GM12878 (cell line): Measurements from ENCODE around the gene PC. TPM values are rescaled to one million over a fixed set of nuclear protein-coding genes. Genes with fewer than 3 reads are reported as not detected.

Experiments used
- ATAC-seq: fragments of 200-7000 bp; cut with Tn5 transposase; 3 replicates; pipeline ENCODE4 v1.9.1; 2020; ENCODE audit warnings: mild to moderate bottlenecking, moderate library complexity
- BruUV-seq: library from RNA; stranded (reverse); fragments of 400-500 nt; replicated peaks from 2 replicates; lab custom pipeline; 2021; lab: Mats Ljungman, UMichigan
- CTCF ChIA-PET: fragments of 300-600 bp; sonication (Branson Sonifier 250); formaldehyde crosslinking; extraction: SDS; loops from one replicate; lab custom pipeline; 2021; ENCODE audit warnings: inconsistent platforms; lab: Yijun Ruan, JAX
- POLR2A ChIA-PET: fragments of 350-600 bp; formaldehyde crosslinking; extraction: SDS; loops from one replicate; lab custom pipeline; 2021; ENCODE audit warnings: inconsistent platforms; lab: Charles Lee
- RAD21 ChIA-PET: fragments of 300-600 bp; sonication (Branson Sonifier 250); formaldehyde crosslinking; loops from one replicate; lab custom pipeline; 2023; ENCODE audit warnings: antibody characterized with exemption; ENCODE audit not compliant: unreplicated experiment; lab: Charles Lee
- SMC1A ChIA-PET: fragments of 300-600 bp; sonication (Branson Sonifier 250); formaldehyde crosslinking; loops from one replicate; lab custom pipeline; 2023; ENCODE audit not compliant: unreplicated experiment, uncharacterized antibody; lab: Charles Lee
- DNase-seq: peaks from one replicate; pipeline ENCODE4 v3.0.0-alpha.2; 2011; ENCODE audit warnings: low read depth, low spot score
- FAIRE-seq: peaks from 3 replicates; lab custom pipeline; 2011; peaks lifted over from hg19 to GRCh38; lab: Jason Lieb, UNC
- H2AFZ ChIP-seq: 2 replicates; pipeline ENCODE4 v1.6.0; 2011; ENCODE audit warnings: low read depth, low read length, control low read depth; ENCODE audit not compliant: control insufficient read depth
- H3K27ac ChIP-seq: 2 replicates; pipeline ENCODE4 v1.5.1; 2011; ENCODE audit warnings: control low read depth; ENCODE audit not compliant: control insufficient read depth, insufficient read depth
- H3K27me3 ChIP-seq, 2 experiments: replicated peaks in 1 of 2; 2 replicates each; pipeline versions ENCODE4 v1.6.0 to v1.6.1; 2011; ENCODE audit warnings: low read length in 1 of 2; ENCODE audit not compliant: control insufficient read depth in 2 of 2, insufficient read depth in 2 of 2
- H3K36me3 ChIP-seq, 2 experiments: 2 replicates each; pipeline ENCODE4 v1.5.1; 2011; ENCODE audit warnings: low read length in 1 of 2; ENCODE audit not compliant: control insufficient read depth in 2 of 2, insufficient read depth in 2 of 2
- H3K4me1 ChIP-seq: 2 replicates; pipeline ENCODE4 v1.6.1; 2011; ENCODE audit warnings: mild to moderate bottlenecking, low read length, moderate library complexity, mixed read lengths; ENCODE audit not compliant: control insufficient read depth, insufficient read depth
- H3K4me2 ChIP-seq: 2 replicates; pipeline ENCODE4 v1.6.0; 2011; ENCODE audit warnings: control low read depth; ENCODE audit not compliant: control insufficient read depth, insufficient read depth
- H3K4me3 ChIP-seq: fragments of 200-600 bp; sonication (generic); 2 replicates; pipeline ENCODE4 v1.5.1; 2016
- H3K79me2 ChIP-seq: 2 replicates; pipeline ENCODE4 v1.6.0; 2011; ENCODE audit warnings: low read length; ENCODE audit not compliant: control insufficient read depth, insufficient read depth
- H3K9ac ChIP-seq: 2 replicates; pipeline ENCODE4 v1.8.0; 2011; ENCODE audit warnings: low read length, control low read depth, mixed read lengths; ENCODE audit not compliant: control insufficient read depth, insufficient read depth
- H3K9me3 ChIP-seq: replicated peaks from 3 replicates; pipeline ENCODE4 v1.5.1; 2011; ENCODE audit warnings: mild to moderate bottlenecking, low read length; ENCODE audit not compliant: control insufficient read depth, insufficient read depth
- H4K20me1 ChIP-seq: 2 replicates; pipeline ENCODE4 v1.6.0; 2011; ENCODE audit not compliant: control insufficient read depth, insufficient read depth
- ATF7 ChIP-seq: fragments of 450-650 bp; IDR thresholded peaks from 2 replicates; pipeline ENCODE4 v1.6.1; 2016; ENCODE audit warnings: low read depth, mild to moderate bottlenecking
- EGR1 ChIP-seq, 2 experiments: IDR thresholded peaks; 1 replicate in 1 of 2; 2 replicates in 1 of 2; pipeline ENCODE4 v1.6.1; 2011 to 2012; ENCODE audit warnings: low read depth in 2 of 2, low read length in 2 of 2, borderline replicate concordance in 1 of 2, mild to moderate bottlenecking in 1 of 2, moderate library complexity in 1 of 2
- IKZF1 ChIP-seq: fragments of 450-650 bp; conservative IDR thresholded peaks from 2 replicates; pipeline ENCODE4 v1.6.1; 2017; ENCODE audit warnings: antibody characterized with exemption, mild to moderate bottlenecking
- IKZF2 ChIP-seq, 2 experiments: fragments of 450-650 bp; IDR thresholded peaks; 2 replicates each; pipeline ENCODE4 v1.6.1; 2017; ENCODE audit warnings: mild to moderate bottlenecking in 2 of 2, moderate library complexity in 2 of 2
- IRF4 ChIP-seq: IDR thresholded peaks from 2 replicates; pipeline ENCODE4 v1.6.1; 2011; ENCODE audit warnings: low read depth, low read length
- LARP7 ChIP-seq: fragments of 450-650 bp; IDR thresholded peaks from 2 replicates; pipeline ENCODE4 v1.6.1; 2017; ENCODE audit warnings: mild to moderate bottlenecking
- MEF2B ChIP-seq: fragments of 450-650 bp; IDR thresholded peaks from 2 replicates; pipeline ENCODE4 v1.6.1; 2018; ENCODE audit warnings: mild to moderate bottlenecking, moderate library complexity; ENCODE audit not compliant: partially characterized antibody, poor library complexity, severe bottlenecking
- MLLT1 ChIP-seq: fragments of 450-650 bp; IDR thresholded peaks from 2 replicates; pipeline ENCODE4 v1.6.1; 2016; ENCODE audit warnings: mild to moderate bottlenecking
- PBX3 ChIP-seq: IDR thresholded peaks from 2 replicates; pipeline ENCODE4 v1.6.1; 2011; ENCODE audit warnings: mild to moderate bottlenecking, low read depth, low read length, moderate library complexity; ENCODE audit not compliant: insufficient replicate concordance
- POLR2A ChIP-seq: IDR thresholded peaks from 2 replicates; pipeline ENCODE4 v1.6.1; 2011; ENCODE audit warnings: low read depth, mild to moderate bottlenecking, low read length
- POU2F2 ChIP-seq: IDR thresholded peaks from 3 replicates; pipeline ENCODE4 v1.6.1; 2011; ENCODE audit warnings: low read depth, mild to moderate bottlenecking, low read length, borderline replicate concordance
- RAD21 ChIP-seq: IDR thresholded peaks from 2 replicates; pipeline ENCODE4 v1.6.1; 2011; ENCODE audit warnings: mild to moderate bottlenecking, low read depth, low read length, moderate library complexity; ENCODE audit not compliant: insufficient read depth
- RELA ChIP-seq: fragments of 450-650 bp; IDR thresholded peaks from 2 replicates; pipeline ENCODE4 v1.8.0; 2014; ENCODE audit warnings: borderline replicate concordance; ENCODE audit not compliant: partially characterized antibody
- SMC3 ChIP-seq: IDR thresholded peaks from 2 replicates; pipeline ENCODE4 v1.6.1; 2011; ENCODE audit warnings: low read length, improper control_type of control experiment, borderline replicate concordance
- SP1 ChIP-seq: IDR thresholded peaks from one replicate; pipeline ENCODE4 v1.6.1; 2011; ENCODE audit warnings: low read depth, low read length
- YBX1 ChIP-seq: fragments of 450-650 bp; IDR thresholded peaks from 2 replicates; pipeline ENCODE4 v1.6.1; 2016; ENCODE audit warnings: antibody characterized with exemption
- ZBTB33 ChIP-seq: fragments of 450-650 bp; IDR thresholded peaks from 2 replicates; pipeline ENCODE4 v1.6.1; 2017; ENCODE audit warnings: mild to moderate bottlenecking
- ZNF217 ChIP-seq: fragments of 450-650 bp; IDR thresholded peaks from 2 replicates; pipeline ENCODE4 v1.6.1; 2017; ENCODE audit warnings: antibody characterized with exemption, mild to moderate bottlenecking
- WGBS: methylation state at CpG from one replicate; pipeline ENCODE4 v1.1.6; 2016; ENCODE audit warnings: low lambda C conversion rate; ENCODE audit not compliant: insufficient replicate concordance, insufficient coverage; ENCODE audit errors: missing lambda C conversion rate; 5-methylcytosine and 5-hydroxymethylcytosine counted together
- in situ Hi-C: fragments of 300-500 bp; cut with MboI; formaldehyde crosslinking; loops from 9 replicates; pipeline ENCODE4 v1.14.3; 2018; ENCODE audit warnings: mixed read lengths
- intact Hi-C: fragments of 100-400 bp; cut with micrococcal nuclease; formaldehyde crosslinking; loops from one replicate; pipeline ENCODE4 v1.14.2; 2022; ENCODE audit not compliant: unreplicated experiment
- polyA plus RNA-seq, 11 experiments: library from polyadenylated mRNA; depleted of rRNA in 4 of 11; unstranded in 6 of 11; stranded (reverse) in 5 of 11; fragments of >200 nt; fragmentation: Nextera tagmentation in 4 of 11; fragmentation: Illumina TruSeq in 1 of 11; extraction: Ambion mirVana in 4 of 11; extraction: Trizol in 1 of 11; gene quantifications; 1 replicate in 1 of 11; 2 replicates in 10 of 11; pipeline versions ENCODE4 v1.2.1 to v1.2.3, GENCODE V29; 2011 to 2016; ENCODE audit warnings: inconsistent platforms in 2 of 11, missing spikeins in 2 of 11, low read depth in 1 of 11
- total RNA-seq, 4 experiments: library from RNA; depleted of rRNA in 3 of 4; stranded (reverse); fragments of >200 nt in 3 of 4; fragmentation: Illumina TruSeq in 1 of 4; extraction: Trizol in 1 of 4; gene quantifications; 2 replicates each; pipeline versions ENCODE4 v1.2.1 to v1.2.3, GENCODE V29; 2013 to 2021

Gene PC
- total and polyA plus RNA-seq, 10 of the 15 experiments (the other 5 are each of a cell fraction or from before 2014, with no cell fraction given): 0.22 to 10.3 (median 4.5) TPM

- ChIA-PET CTCF (interaction anchor here (1.2 kb wide), 1 partner anchor 26 kb away, joined by 3 read pairs; the partner anchor contains the start of gene RCE1), RAD21 (no interaction called here), SMC1A (interaction anchor here (0.9 kb wide), 1 partner anchor 35 kb away, joined by 3 read pairs; no protein-coding TSS in a partner anchor), POLR2A (no interaction called here)
- peak overlapping the region; percentile 74 for H3K4me2 ChIP-seq
- no peak overlapping the region for H3K9ac ChIP-seq
- no peak overlapping the region for H3K27ac ChIP-seq
- DNase-seq (peak; percentile 40), FAIRE-seq (peak; percentile 98), ATAC-seq (peak; percentile 99)
- no peaks in the 10 kb centered on the region for H3K79me2 ChIP-seq
- no peaks in the 10 kb centered on the region for H3K27me3 ChIP-seq
- in situ Hi-C loops (no loop called here), intact Hi-C loops (no loop called here)
- BruUV-seq: no TSS peak
- peak overlapping the region; percentile 72 for H2AFZ ChIP-seq
- 19% methylated on average over 27 of the region's 27 CpGs for WGBS
- no peak overlapping the region for H3K4me3 ChIP-seq
- H3K4me1 ChIP-seq: peaks cover 11% of the 10 kb centered on the region
- no peaks in the 10 kb centered on the region for H4K20me1 ChIP-seq
- no peaks in the 10 kb centered on the region for H3K36me3 ChIP-seq
- H3K9me3 ChIP-seq: no peaks in the 10 kb centered on the region
- TF ChIP-seq IKZF1: peak; percentile 34; the same call in 1 of the 2 replicates
- no peak for TF ChIP-seq PBX3
- peak; percentile 93; the same call in 2 of the 3 replicates for TF ChIP-seq POU2F2
- TF ChIP-seq SMC3: peak; percentile 41; the same call in 1 of the 2 replicates
- TF ChIP-seq ZBTB33: no peak
- TF ChIP-seq EGR1 (IDR thresholded peaks at IDR 0.05; ENCODE audit: borderline replicate concordance in 1 of 2, low read depth in 2 of 2, low read length in 2 of 2): peak in 1 of 2 experiments; percentile 85; a peak in 2 of 3 replicates
- TF ChIP-seq RELA: peak; percentile 36
- TF ChIP-seq YBX1: no peak
- TF ChIP-seq LARP7: no peak
- no peak for TF ChIP-seq MEF2B
- no peak for TF ChIP-seq ZNF217
- TF ChIP-seq SP1: peak; percentile 36
- 0 out of 2 replicates have a peak, but pooled peaks have one; percentile 12 for TF ChIP-seq ATF7
- TF ChIP-seq POLR2A: peak; percentile 28; the same call in 1 of the 2 replicates
- 0 out of 2 replicates have a peak, but pooled peaks have one; percentile 22 for TF ChIP-seq IRF4
- peak in 1 of 2 experiments; percentile 14; a peak in 1 of 4 replicates for TF ChIP-seq IKZF2 (IDR thresholded peaks at IDR 0.05)
- no peak for TF ChIP-seq MLLT1
- TF ChIP-seq RAD21: peak; percentile 46
Observed at GRCh38 chr11:66868726-66869566, 89.2 kb downstream of the PC start.
